Heart left ventricle (tissue), 13 donors: Measurements from ENCODE around the gene MUC2.

ENCODE experiments used
- POLR2A ChIP-seq, 2 donors: fragments of 450-650 bp; IDR thresholded peaks; one replicate each; pipeline ENCODE4 v1.6.1; 2017; ENCODE audit warnings: antibody characterized with exemption in 2 of 2, mild to moderate bottlenecking in 2 of 2, moderate library complexity in 2 of 2
- TF ChIP-seq, protein P1 (sequence below), 12 donors: fragments of 200-600 bp; sonication (generic) in 4 of 12; IDR thresholded peaks; one replicate each; pipeline versions ENCODE4 v1.5.0 to v1.8.0; 2018 to 2022; ENCODE audit warnings: antibody characterized with exemption in 12 of 12, mild to moderate bottlenecking in 5 of 12
- donor health status: ischemic (EF 13 %, LVEDD 7.1; RV severe dilation, severe dysfunction).
- donor health status: DM: no; HTN: yes; CAD: no.
- donor health status: DM: no; HTN: no; CAD: no.
- donor health status: ischemic (EF 25% LVEDD 6.9; RV normal size, moderate dysfunction).
- donor health status: ischemic (EF 25% LVEDD 5.7; RV mildly dilated, moderate dysfunction).
- donor health status: ischemic (EF 35%, LVEDD 5.7; RV mildly dilated, moderate dysfunction).
- donor health status: nonischemic (EF 11% LVEDD 7.7; RV severe dilation, severe dysfunction).
- donor health status: DM: yes; HTN: yes; CAD: no.
- donor health status: PGD.
- donor health status: ischemic (EF 29% LVEDD 5.4; RV normal size, mild dysfunction).
- donor health status: nonischemic (EF 23%, LVEDD 6.1; RV moderate dilation, normal function).

- TF ChIP-seq, protein P1, sequence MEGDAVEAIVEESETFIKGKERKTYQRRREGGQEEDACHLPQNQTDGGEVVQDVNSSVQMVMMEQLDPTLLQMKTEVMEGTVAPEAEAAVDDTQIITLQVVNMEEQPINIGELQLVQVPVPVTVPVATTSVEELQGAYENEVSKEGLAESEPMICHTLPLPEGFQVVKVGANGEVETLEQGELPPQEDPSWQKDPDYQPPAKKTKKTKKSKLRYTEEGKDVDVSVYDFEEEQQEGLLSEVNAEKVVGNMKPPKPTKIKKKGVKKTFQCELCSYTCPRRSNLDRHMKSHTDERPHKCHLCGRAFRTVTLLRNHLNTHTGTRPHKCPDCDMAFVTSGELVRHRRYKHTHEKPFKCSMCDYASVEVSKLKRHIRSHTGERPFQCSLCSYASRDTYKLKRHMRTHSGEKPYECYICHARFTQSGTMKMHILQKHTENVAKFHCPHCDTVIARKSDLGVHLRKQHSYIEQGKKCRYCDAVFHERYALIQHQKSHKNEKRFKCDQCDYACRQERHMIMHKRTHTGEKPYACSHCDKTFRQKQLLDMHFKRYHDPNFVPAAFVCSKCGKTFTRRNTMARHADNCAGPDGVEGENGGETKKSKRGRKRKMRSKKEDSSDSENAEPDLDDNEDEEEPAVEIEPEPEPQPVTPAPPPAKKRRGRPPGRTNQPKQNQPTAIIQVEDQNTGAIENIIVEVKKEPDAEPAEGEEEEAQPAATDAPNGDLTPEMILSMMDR (IDR thresholded peaks at IDR 0.05): no peak
- TF ChIP-seq POLR2A (IDR thresholded peaks at IDR 0.05): no peak
Measured at GRCh38 chr11:1102221-1102971, 27.7 kb downstream of the MUC2 start.
